Measurements from ENCODE around the gene VAPB. TPM values are rescaled to one million over a fixed set of nuclear protein-coding genes. Genes with fewer than 3 reads are reported as not detected.

VAPB gene
- total and polyA plus RNA-seq, 2 experiments from 2014 or later, result 8.8 to 37.0 TPM

GRCh38 chr20:58483470-58483869 lies 94.4 kb downstream of the VAPB start:
- H3K9me3 ChIP-seq (ENCODE audit: low read depth), result peaks cover 3% of the 10 kb centered on the region
- no peaks in the 10 kb centered on the region for H4K20me1 ChIP-seq (ENCODE audit: insufficient read depth)
- no peaks in the 10 kb centered on the region for H3K27me3 ChIP-seq (replicated peaks; ENCODE audit: insufficient read depth)
- H3K9me2 ChIP-seq (ENCODE audit: insufficient read depth), result no peaks in the 10 kb centered on the region
- WGBS, 2 experiments (ENCODE audit: low coverage in 1 of 2, low lambda C conversion rate in 2 of 2, missing lambda C conversion rate in 2 of 2), result 90 to 94% methylated on average over 6 of the region's 6 CpGs
- H3K4me3 ChIP-seq, result no peak overlapping the region
- no peak overlapping the region for H3K27ac ChIP-seq
- H3K36me3 ChIP-seq (ENCODE audit: low read depth), result no peaks in the 10 kb centered on the region
- in situ Hi-C loops (cut with MboI), result loop anchor here (25.0 kb wide), 1 partner anchor 354 kb away; no protein-coding TSS in a partner anchor
- H3K9ac ChIP-seq, result no peak overlapping the region
- H3K79me2 ChIP-seq (ENCODE audit: insufficient read depth), result peaks cover 19% of the 10 kb centered on the region; the same call in 1 of the 2 replicates
- TF ChIP-seq EZH2phosphoT487 (IDR thresholded peaks at IDR 0.05; ENCODE audit: insufficient read depth, low read depth) (no peak), EZH2 (IDR thresholded peaks at IDR 0.05; ENCODE audit: insufficient read depth, poor library complexity, severe bottlenecking) (no peak)
- no peak for DNase-seq
- H3K4me1 ChIP-seq (ENCODE audit: insufficient read depth), result no peaks in the 10 kb centered on the region
- H3F3A ChIP-seq (ENCODE audit: insufficient read depth), result no peaks in the 10 kb centered on the region
- no peak overlapping the region for H2AFZ ChIP-seq
- H3K4me2 ChIP-seq (ENCODE audit: unreplicated experiment), result no peak overlapping the region

GRCh38 chr20:58485393-58485792 lies 96.4 kb downstream of the VAPB start:
- no peak overlapping the region for H2AFZ ChIP-seq
- whole genome bisulfite sequencing, 2 experiments (ENCODE audit: low coverage in 1 of 2, low lambda C conversion rate in 2 of 2, missing lambda C conversion rate in 2 of 2), result 25 to 31% methylated on average over 3 of the region's 3 CpGs
- no peak overlapping the region for H3K27ac ChIP-seq
- no peak for DNase-seq
- no peaks in the 10 kb centered on the region for H3K27me3 ChIP-seq (replicated peaks; ENCODE audit: insufficient read depth)
- no peaks in the 10 kb centered on the region for H3K9me2 ChIP-seq (ENCODE audit: insufficient read depth)
- H3F3A ChIP-seq (ENCODE audit: insufficient read depth), result no peaks in the 10 kb centered on the region
- H4K20me1 ChIP-seq (ENCODE audit: insufficient read depth), result no peaks in the 10 kb centered on the region
- peaks cover 3% of the 10 kb centered on the region for H3K9me3 ChIP-seq (ENCODE audit: low read depth)
- TF ChIP-seq EZH2 (IDR thresholded peaks at IDR 0.05; ENCODE audit: insufficient read depth, poor library complexity, severe bottlenecking), result no peak
- no peak for TF ChIP-seq EZH2phosphoT487 (IDR thresholded peaks at IDR 0.05; ENCODE audit: insufficient read depth, low read depth)
- in situ Hi-C loops (cut with MboI), result loop anchor here (25.0 kb wide), 1 partner anchor 352 kb away; no protein-coding TSS in a partner anchor
- no peaks in the 10 kb centered on the region for H3K4me1 ChIP-seq (ENCODE audit: insufficient read depth)
- peaks cover 20% of the 10 kb centered on the region; the same call in 1 of the 2 replicates for H3K79me2 ChIP-seq (ENCODE audit: insufficient read depth)
- H3K36me3 ChIP-seq (ENCODE audit: low read depth), result no peaks in the 10 kb centered on the region
- H3K4me3 ChIP-seq, result no peak overlapping the region
- H3K9ac ChIP-seq, result no peak overlapping the region
- H3K4me2 ChIP-seq (ENCODE audit: unreplicated experiment), result no peak overlapping the region

- Histone ChIP-seq H3F3A (ENCODE audit: insufficient read depth) (no peaks in the 10 kb centered on the region), H3K27ac (no peak overlapping the region), H4K20me1 (ENCODE audit: insufficient read depth) (no peaks in the 10 kb centered on the region), H3K9me2 (ENCODE audit: insufficient read depth) (no peaks in the 10 kb centered on the region), H3K9ac (no peak overlapping the region), H3K4me2 (ENCODE audit: unreplicated experiment) (no peak overlapping the region), H3K4me3 (no peak overlapping the region), H3K79me2 (ENCODE audit: insufficient read depth) (peaks cover 20% of the 10 kb centered on the region; the same call in 1 of the 2 replicates), H2AFZ (no peak overlapping the region), H3K9me3 (ENCODE audit: low read depth) (peaks cover 3% of the 10 kb centered on the region), H3K27me3 (replicated peaks; ENCODE audit: insufficient read depth) (no peaks in the 10 kb centered on the region), H3K4me1 (ENCODE audit: insufficient read depth) (no peaks in the 10 kb centered on the region), H3K36me3 (ENCODE audit: low read depth) (0 out of 2 replicates have a peak, but pooled peaks cover 5% of the 10 kb centered on the region)
- no peak for DNase-seq
- TF ChIP-seq EZH2phosphoT487 (IDR thresholded peaks at IDR 0.05; ENCODE audit: insufficient read depth, low read depth) (no peak), EZH2 (IDR thresholded peaks at IDR 0.05; ENCODE audit: insufficient read depth, poor library complexity, severe bottlenecking) (no peak)
- in situ Hi-C loops (cut with MboI), result loop anchor here (25.0 kb wide), 1 partner anchor 351 kb away; no protein-coding TSS in a partner anchor
- WGBS, 2 experiments (ENCODE audit: low coverage in 1 of 2, low lambda C conversion rate in 2 of 2, missing lambda C conversion rate in 2 of 2), result 0% methylated on average over 1 of the region's 1 CpG
Measured at GRCh38 chr20:58486207-58486606, 97.2 kb downstream of the VAPB start.

- H3K4me1 ChIP-seq (ENCODE audit: insufficient read depth), result no peaks in the 10 kb centered on the region
- TF ChIP-seq EZH2 (IDR thresholded peaks at IDR 0.05; ENCODE audit: insufficient read depth, poor library complexity, severe bottlenecking) (no peak), EZH2phosphoT487 (IDR thresholded peaks at IDR 0.05; ENCODE audit: insufficient read depth, low read depth) (no peak)
- H4K20me1 ChIP-seq (ENCODE audit: insufficient read depth), result no peaks in the 10 kb centered on the region; the same call in 1 of the 2 replicates
- H3K9me2 ChIP-seq (ENCODE audit: insufficient read depth), result no peaks in the 10 kb centered on the region
- H3K4me2 ChIP-seq (ENCODE audit: unreplicated experiment), result no peak overlapping the region
- in situ Hi-C loops (cut with MboI), result loop anchor here (25.0 kb wide), 1 partner anchor 345 kb away; no protein-coding TSS in a partner anchor
- no peaks in the 10 kb centered on the region for H3K27me3 ChIP-seq (replicated peaks; ENCODE audit: insufficient read depth)
- H3K36me3 ChIP-seq (ENCODE audit: low read depth), result 0 out of 2 replicates have a peak, but pooled peaks cover 5% of the 10 kb centered on the region
- H3K27ac ChIP-seq, result no peak overlapping the region
- H3K9ac ChIP-seq, result no peak overlapping the region
- H2AFZ ChIP-seq, result no peak overlapping the region
- H3K4me3 ChIP-seq, result no peak overlapping the region
- DNase-seq, result no peak
- peaks cover 11% of the 10 kb centered on the region; the same call in 1 of the 2 replicates for H3F3A ChIP-seq (ENCODE audit: insufficient read depth)
- WGBS, 2 experiments (ENCODE audit: low coverage in 1 of 2, low lambda C conversion rate in 2 of 2, missing lambda C conversion rate in 2 of 2), result 79 to 85% methylated on average over 7 of the region's 7 CpGs
- H3K9me3 ChIP-seq (ENCODE audit: low read depth), result no peaks in the 10 kb centered on the region
- H3K79me2 ChIP-seq (ENCODE audit: insufficient read depth), result 0 out of 2 replicates have a peak, but pooled peaks cover 5% of the 10 kb centered on the region
Measured at GRCh38 chr20:58492074-58492718, 103.2 kb downstream of the VAPB start.

All from GM23248 (cell line).